ENCODE data around the gene MED9. TPM values are rescaled to one million over a fixed set of nuclear protein-coding genes. Genes with fewer than 3 reads are reported as not detected.

MED9 gene
- total and polyA plus RNA-seq, 2 of the 8 experiments (the other 6 are each of a cell fraction or from before 2014, with no cell fraction given): 15.8 to 19.7 TPM

DNA sequence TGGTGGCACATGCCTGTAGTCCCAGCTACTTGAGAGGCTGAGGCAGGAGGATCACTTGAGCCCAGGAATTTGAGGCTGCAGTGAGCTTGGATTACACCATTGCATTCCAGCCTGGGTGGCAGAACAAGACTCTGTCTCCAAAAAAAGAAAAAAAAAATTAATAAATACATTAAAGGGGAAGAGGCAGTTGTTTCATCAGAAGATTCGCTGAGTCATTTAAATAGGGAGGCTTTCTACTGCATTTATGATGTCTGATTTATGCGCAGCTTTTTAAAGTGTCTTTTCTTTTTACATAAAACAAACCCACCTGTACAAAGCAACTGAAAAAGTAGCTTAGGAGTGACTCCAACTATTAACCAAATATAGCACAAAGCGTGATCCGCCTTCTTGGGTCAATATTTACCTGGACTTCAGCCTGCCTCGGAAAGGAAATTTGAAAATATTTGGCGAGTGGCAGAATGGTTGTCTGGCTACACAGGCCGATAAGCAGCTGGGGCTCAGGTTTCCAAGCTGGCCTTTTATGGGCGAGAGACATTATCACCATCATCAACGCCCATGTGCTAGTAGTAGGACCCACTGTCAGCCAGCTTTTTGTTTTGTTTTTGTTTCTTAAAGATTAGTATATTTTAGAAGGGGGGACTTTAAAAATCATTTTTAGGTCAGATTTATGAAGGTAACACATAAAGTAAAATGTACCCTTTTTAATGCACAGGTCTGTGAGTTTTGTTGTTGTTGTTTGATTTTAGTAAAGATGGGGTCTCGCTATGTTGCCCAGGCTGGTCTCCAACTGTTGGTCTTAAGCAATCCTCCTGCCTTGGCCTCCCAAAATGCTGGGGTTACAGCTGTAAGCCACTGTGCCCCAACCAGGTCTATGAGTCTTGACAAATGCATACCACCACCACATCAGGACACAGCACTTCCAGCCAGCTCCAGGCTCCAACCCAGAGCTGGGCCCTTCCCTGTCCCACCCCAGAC is 61.9 kb downstream of the MED9 start:
- ChIA-PET CTCF (ENCODE audit: partially characterized antibody) (interaction anchor here (0.9 to 5.2 kb wide), 10 partner anchors 10 to 153 kb away, joined by 3 to 33 read pairs (median 4); no protein-coding TSS in a partner anchor), POLR2A (ENCODE audit: partially characterized antibody) (interaction anchor here (0.9 to 1.7 kb wide), 3 partner anchors 24 to 50 kb away, joined by 3 to 6 read pairs (median 3); partner anchors contain the start of gene RASD1)
- Histone ChIP-seq H2AFZ (ENCODE audit: low read length) (no peak overlapping the region), H3K9ac (replicated peaks in 1 of 4; ENCODE audit: extremely low read depth in 1 of 4, low read depth in 3 of 4, low read length in 3 of 4) (no peak overlapping the region), H4K91ac (replicated peaks; ENCODE audit: insufficient read length, low read length) (no peak overlapping the region), H2BK15ac (ENCODE audit: low read length) (no peak overlapping the region), H2AK5ac (ENCODE audit: low read depth, low read length) (no peak overlapping the region), H3K27ac (ENCODE audit: low read depth, low read length) (no peak overlapping the region), H3K27me3 (replicated peaks in 1 of 4; ENCODE audit: control insufficient read depth in 3 of 4, extremely low read depth in 1 of 4, insufficient read depth in 3 of 4, low read length in 3 of 4) (no peaks in the 10 kb centered on the region), H3K79me2 (ENCODE audit: control insufficient read depth in 1 of 2, insufficient read depth in 2 of 2, low read length in 2 of 2) (no peaks in the 10 kb centered on the region), H3K4ac (replicated peaks; ENCODE audit: insufficient read length, low read depth, low read length) (no peak overlapping the region), H3K23ac (ENCODE audit: insufficient read length) (no peak overlapping the region), H2BK12ac (ENCODE audit: low read depth, low read length) (no peak overlapping the region), H3K14ac (ENCODE audit: insufficient read length) (no peak overlapping the region), H2BK20ac (ENCODE audit: low read length) (no peak overlapping the region), H2BK5ac (ENCODE audit: low read depth, low read length) (no peak overlapping the region), H3K4me3 (ENCODE audit: extremely low read depth in 1 of 4, insufficient read depth in 2 of 4, low read depth in 3 of 4, low read length in 4 of 4) (no peak overlapping the region), H3K18ac (ENCODE audit: extremely low read depth, low read length) (no peak overlapping the region), H3K4me1 (replicated peaks in 1 of 4; ENCODE audit: control insufficient read depth in 3 of 4, insufficient read depth in 4 of 4, low read length in 3 of 4) (no peaks in the 10 kb centered on the region; a peak in 1 of 7 replicates), H4K20me1 (replicated peaks in 1 of 2; ENCODE audit: control insufficient read depth in 1 of 2, insufficient read depth in 2 of 2, low read length in 2 of 2) (peaks cover 0 to 2% of the 10 kb centered on the region in 2 experiments), H3K9me3 (ENCODE audit: insufficient read depth in 2 of 2, low read depth in 1 of 2, low read length in 1 of 2) (no peaks in the 10 kb centered on the region), H3K23me2 (ENCODE audit: low read depth, low read length) (no peaks in the 10 kb centered on the region), H4K8ac (ENCODE audit: extremely low read depth, insufficient read depth, low read length) (no peak overlapping the region), H3K4me2 (ENCODE audit: insufficient read depth in 1 of 2, low read depth in 2 of 2, low read length in 2 of 2) (no peak overlapping the region), H3K36me3 (ENCODE audit: control insufficient read depth in 2 of 4, insufficient read depth in 4 of 4, low read length in 3 of 4) (no peaks in the 10 kb centered on the region), H3K56ac (replicated peaks; ENCODE audit: insufficient read length, low read depth, low read length) (no peak overlapping the region), H2BK120ac (replicated peaks; ENCODE audit: low read depth, low read length) (no peak overlapping the region), H4K5ac (ENCODE audit: insufficient read length, low read depth, low read length) (no peak overlapping the region), H3K79me1 (ENCODE audit: low read depth, low read length) (no peaks in the 10 kb centered on the region)
- TF ChIP-seq SP2 (IDR thresholded peaks at IDR 0.05; ENCODE audit: low read length) (no peak), SRF (IDR thresholded peaks at IDR 0.05; ENCODE audit: low read depth, low read length) (no peak), POLR2AphosphoS5 (IDR thresholded peaks at IDR 0.05; ENCODE audit: low read depth, low read length) (no peak), BACH1 (IDR thresholded peaks at IDR 0.05; ENCODE audit: low read length) (no peak), BCL11A (IDR thresholded peaks at IDR 0.05; ENCODE audit: low read depth in 2 of 2, low read length in 2 of 2) (no peak), BRCA1 (IDR thresholded peaks at IDR 0.05; ENCODE audit: low read depth, low read length) (no peak)
- FAIRE-seq: no peak
- whole genome bisulfite sequencing, 2 experiments (ENCODE audit: extremely low coverage in 1 of 2, insufficient coverage in 1 of 2, insufficient read length in 1 of 2, insufficient replicate concordance in 2 of 2, low coverage in 1 of 2, low lambda C conversion rate in 2 of 2, missing lambda C conversion rate in 1 of 2): 94% methylated on average over 10 of the region's 10 CpGs; no CpG with 5 or more reads in 1 of the 2 experiments
- DNase-seq (ENCODE audit: low read depth in 1 of 2, low spot score in 2 of 2): no peak
